Transverse colon (tissue), 3 donors: ENCODE data around the gene NUMA1.

Source experiments
- CTCF ChIP-seq, 5 experiments: fragments of 200-600 bp in 3 of 5; fragments of 450-650 bp in 2 of 5; sonication (generic) in 3 of 5; IDR thresholded peaks; 1 replicate in 2 of 5; 2 replicates in 3 of 5; pipeline ENCODE4 v1.5.1; 2016 to 2017; ENCODE audit warnings: antibody characterized with exemption in 5 of 5, inconsistent platforms in 3 of 5, mild to moderate bottlenecking in 2 of 5, moderate library complexity in 1 of 5
- EP300 ChIP-seq: sonication (generic); formaldehyde crosslinking; IDR thresholded peaks from one replicate; pipeline ENCODE4 v1.6.1; 2017; ENCODE audit warnings: antibody characterized with exemption, low read depth
- POLR2A ChIP-seq: fragments of 450-650 bp; IDR thresholded peaks from one replicate; pipeline ENCODE4 v1.6.1; 2016; ENCODE audit warnings: antibody characterized with exemption, mild to moderate bottlenecking, moderate library complexity

GRCh38 chr11:72039856-72040401, 40.4 kb downstream of the NUMA1 start:
- TF ChIP-seq CTCF (IDR thresholded peaks at IDR 0.05) (no peak), POLR2A (no peak), EP300 (no peak)
